Type B pancreatic cell (in vitro differentiated cells): ENCODE data around the gene ZNF208. TPM values are rescaled to one million over a fixed set of nuclear protein-coding genes. Genes with fewer than 3 reads are reported as not detected.

Experiments used
- DNase-seq: peaks from one replicate; pipeline ENCODE4 v3.0.0; 2021; ENCODE audit warnings: mixed read lengths; ENCODE audit not compliant: unreplicated experiment; ENCODE audit errors: extremely low spot score
- H3K27ac Mint-ChIP-seq: 2 replicates; pipeline ENCODE4 v1.8.0; 2021; ENCODE audit warnings: mild to moderate bottlenecking, mixed read lengths
- H3K27me3 Mint-ChIP-seq: 2 replicates; pipeline ENCODE4 v1.8.0; 2021; ENCODE audit warnings: mixed read lengths
- H3K36me3 Mint-ChIP-seq: 2 replicates; pipeline ENCODE4 v1.8.0; 2021; ENCODE audit warnings: mixed read lengths
- H3K4me1 Mint-ChIP-seq: one replicate; pipeline ENCODE4 v1.8.0; 2021; ENCODE audit warnings: mixed read lengths; ENCODE audit not compliant: unreplicated experiment
- H3K4me3 Mint-ChIP-seq: 2 replicates; pipeline ENCODE4 v1.8.0; 2021; ENCODE audit warnings: mild to moderate bottlenecking, mixed read lengths
- H3K9me3 Mint-ChIP-seq: 2 replicates; pipeline ENCODE4 v1.8.0; 2021; ENCODE audit warnings: mixed read lengths
- CTCF ChIP-seq: fragments of 200-600 bp; sonication (generic); conservative IDR thresholded peaks from 2 replicates; pipeline ENCODE4 v1.5.0; 2021; ENCODE audit warnings: antibody characterized with exemption, mild to moderate bottlenecking
- total RNA-seq: library from RNA; stranded (reverse); gene quantifications from 2 replicates; pipeline ENCODE4 v1.2.1, GENCODE V29; 2021; ENCODE audit warnings: low replicate concordance

ZNF208 gene
- total RNA-seq, 1 donor from 2014 or later, result not detected

- TF ChIP-seq CTCF, result no peak
- Mint-ChIP-seq H3K27ac (no peak overlapping the region), H3K4me1 (no peaks in the 10 kb centered on the region), H3K27me3 (no peaks in the 10 kb centered on the region), H3K4me3 (no peak overlapping the region), H3K9me3 (no peaks in the 10 kb centered on the region), H3K36me3 (peaks cover 3% of the 10 kb centered on the region)
- no peak for DNase-seq
Observed at GRCh38 chr19:21947775-21948174, 63.0 kb downstream of the ZNF208 start.

- Mint-ChIP-seq H3K27me3 (no peaks in the 10 kb centered on the region), H3K4me1 (no peaks in the 10 kb centered on the region), H3K27ac (no peak overlapping the region), H3K36me3 (no peaks in the 10 kb centered on the region), H3K4me3 (no peak overlapping the region), H3K9me3 (peaks cover 6% of the 10 kb centered on the region)
- TF ChIP-seq CTCF, result no peak
- DNase-seq, result no peak
Observed at GRCh38 chr19:21940684-21941083, 70.1 kb downstream of the ZNF208 start.

- H3K9me3 Mint-ChIP-seq, result peaks cover 21% of the 10 kb centered on the region
- no peaks in the 10 kb centered on the region for H3K4me1 Mint-ChIP-seq
- TF ChIP-seq CTCF, result no peak
- H3K27ac Mint-ChIP-seq, result no peak overlapping the region
- H3K27me3 Mint-ChIP-seq, result no peaks in the 10 kb centered on the region
- no peaks in the 10 kb centered on the region for H3K36me3 Mint-ChIP-seq
- no peak for DNase-seq
- no peak overlapping the region for H3K4me3 Mint-ChIP-seq
Observed at GRCh38 chr19:21934593-21934992, 76.2 kb downstream of the ZNF208 start.

GRCh38 chr19:21934131-21934530 is 76.6 kb downstream of the ZNF208 start:
- no peak for TF ChIP-seq CTCF
- H3K4me3 Mint-ChIP-seq, result no peak overlapping the region
- DNase-seq, result no peak
- peaks cover 21% of the 10 kb centered on the region for H3K9me3 Mint-ChIP-seq
- no peaks in the 10 kb centered on the region for H3K4me1 Mint-ChIP-seq
- no peak overlapping the region for H3K27ac Mint-ChIP-seq
- no peaks in the 10 kb centered on the region for H3K27me3 Mint-ChIP-seq
- no peaks in the 10 kb centered on the region for H3K36me3 Mint-ChIP-seq

- no peaks in the 10 kb centered on the region for H3K27me3 Mint-ChIP-seq
- H3K36me3 Mint-ChIP-seq, result no peaks in the 10 kb centered on the region
- H3K4me1 Mint-ChIP-seq, result no peaks in the 10 kb centered on the region
- H3K9me3 Mint-ChIP-seq, result peaks cover 24% of the 10 kb centered on the region
- no peak for DNase-seq
- no peak overlapping the region for H3K27ac Mint-ChIP-seq
- TF ChIP-seq CTCF, result no peak
- no peak overlapping the region for H3K4me3 Mint-ChIP-seq
Observed at GRCh38 chr19:21922276-21922675, 88.5 kb downstream of the ZNF208 start.

- TF ChIP-seq CTCF, result no peak
- H3K36me3 Mint-ChIP-seq, result no peaks in the 10 kb centered on the region
- H3K4me3 Mint-ChIP-seq, result no peak overlapping the region
- no peaks in the 10 kb centered on the region for H3K27me3 Mint-ChIP-seq
- peaks cover 29% of the 10 kb centered on the region for H3K9me3 Mint-ChIP-seq
- no peaks in the 10 kb centered on the region for H3K4me1 Mint-ChIP-seq
- no peak for DNase-seq
- H3K27ac Mint-ChIP-seq, result no peak overlapping the region
Observed at GRCh38 chr19:21921691-21922180, 89.0 kb downstream of the ZNF208 start.
